ENCODE results near the gene ACSF3. TPM values are rescaled to one million over a fixed set of nuclear protein-coding genes. Genes with fewer than 3 reads are reported as not detected.
A peak's percentile ranks its signal among the peaks of the same experiment; 100 is the strongest.

ACSF3 gene
- total and polyA plus RNA-seq, 2 experiments from 2014 or later = 20.7 to 28.0 TPM

GRCh38 chr16:89103781-89104180 lies 10.1 kb downstream of the ACSF3 start:
- TF ChIP-seq EZH2phosphoT487 (IDR thresholded peaks at IDR 0.05; ENCODE audit: low read depth, severe bottlenecking, unreplicated experiment) (no peak), EZH2 (IDR thresholded peaks at IDR 0.05; ENCODE audit: borderline replicate concordance) (no peak), CTCF (IDR thresholded peaks at IDR 0.05; ENCODE audit: poor library complexity) (no peak)
- 91% methylated on average over 16 of the region's 16 CpGs for WGBS (ENCODE audit: low lambda C conversion rate, missing lambda C conversion rate)
- Histone ChIP-seq H3K27ac (peak overlapping the region; percentile 55), H3K4me1 (ENCODE audit: insufficient read depth) (peaks cover 14% of the 10 kb centered on the region), H3K4me3 (no peak overlapping the region), H3K4me2 (no peak overlapping the region), H2AFZ (no peak overlapping the region), H4K20me1 (ENCODE audit: insufficient read depth, poor library complexity, severe bottlenecking) (no peaks in the 10 kb centered on the region), H3K9me2 (replicated peaks; ENCODE audit: insufficient read depth) (no peaks in the 10 kb centered on the region), H3K36me3 (replicated peaks; ENCODE audit: insufficient read depth, low read depth) (no peaks in the 10 kb centered on the region), H3K79me2 (peaks cover 7% of the 10 kb centered on the region), H3K27me3 (no peaks in the 10 kb centered on the region), H3K9me3 (ENCODE audit: low read depth) (no peaks in the 10 kb centered on the region)
- DNase-seq (ENCODE audit: low spot score) = no peak

GRCh38 chr16:89104303-89104702 lies 10.7 kb downstream of the ACSF3 start:
- Histone ChIP-seq H3K36me3 (replicated peaks; ENCODE audit: insufficient read depth, low read depth) (no peaks in the 10 kb centered on the region), H2AFZ (no peak overlapping the region), H3K27me3 (no peaks in the 10 kb centered on the region), H3K4me1 (ENCODE audit: insufficient read depth) (peaks cover 14% of the 10 kb centered on the region), H3K27ac (no peak overlapping the region), H3K9me2 (replicated peaks; ENCODE audit: insufficient read depth) (no peaks in the 10 kb centered on the region), H3K4me3 (no peak overlapping the region), H3K79me2 (peaks cover 3% of the 10 kb centered on the region), H3K4me2 (no peak overlapping the region), H4K20me1 (ENCODE audit: insufficient read depth, poor library complexity, severe bottlenecking) (no peaks in the 10 kb centered on the region), H3K9me3 (ENCODE audit: low read depth) (no peaks in the 10 kb centered on the region)
- no peak for TF ChIP-seq CTCF (IDR thresholded peaks at IDR 0.05; ENCODE audit: poor library complexity)
- no peak for TF ChIP-seq EZH2 (IDR thresholded peaks at IDR 0.05; ENCODE audit: borderline replicate concordance)
- TF ChIP-seq EZH2phosphoT487 (IDR thresholded peaks at IDR 0.05; ENCODE audit: low read depth, severe bottlenecking, unreplicated experiment) = no peak
- no peak for DNase-seq (ENCODE audit: low spot score)
- 96% methylated on average over 9 of the region's 10 CpGs for WGBS (ENCODE audit: low lambda C conversion rate, missing lambda C conversion rate)

GRCh38 chr16:89104930-89105571 lies 11.4 kb downstream of the ACSF3 start:
- no peaks in the 10 kb centered on the region for H3K36me3 ChIP-seq (replicated peaks; ENCODE audit: insufficient read depth, low read depth)
- 92% methylated on average over 23 of the region's 23 CpGs for whole genome bisulfite sequencing (ENCODE audit: low lambda C conversion rate, missing lambda C conversion rate)
- DNase-seq (ENCODE audit: low spot score) = no peak

More at GRCh38 chr16:89104930-89105571, 11.4 kb downstream of the ACSF3 start:
- no peaks in the 10 kb centered on the region for H4K20me1 ChIP-seq (ENCODE audit: insufficient read depth, poor library complexity, severe bottlenecking)
- no peak overlapping the region for H3K4me2 ChIP-seq
- H3K27me3 ChIP-seq = no peaks in the 10 kb centered on the region
- TF ChIP-seq CTCF (IDR thresholded peaks at IDR 0.05; ENCODE audit: poor library complexity) (no peak), EZH2 (IDR thresholded peaks at IDR 0.05; ENCODE audit: borderline replicate concordance) (no peak), EZH2phosphoT487 (IDR thresholded peaks at IDR 0.05; ENCODE audit: low read depth, severe bottlenecking, unreplicated experiment) (no peak)
- no peak overlapping the region for H3K27ac ChIP-seq
- H2AFZ ChIP-seq = no peak overlapping the region
- peaks cover 14% of the 10 kb centered on the region for H3K4me1 ChIP-seq (ENCODE audit: insufficient read depth)
- H3K9me3 ChIP-seq (ENCODE audit: low read depth) = no peaks in the 10 kb centered on the region
- no peak overlapping the region for H3K4me3 ChIP-seq
- H3K79me2 ChIP-seq = peaks cover 2% of the 10 kb centered on the region
- no peaks in the 10 kb centered on the region for H3K9me2 ChIP-seq (replicated peaks; ENCODE audit: insufficient read depth)

Data from hepatocyte (in vitro differentiated cells).